ENCODE data around the gene TNIK. TPM values are rescaled to one million over a fixed set of nuclear protein-coding genes. Genes with fewer than 3 reads are reported as not detected.
"Not testable (repeated sequence)": the region's sequence is repeated elsewhere in the genome, so short reads cannot be mapped to it uniquely, and the experiment has no call there.

Gene TNIK
- total RNA-seq, 1 experiment from 2014 or later: not detected

GRCh38 chr3:171457607-171458061, 2.6 kb downstream of the TNIK start:
- Histone ChIP-seq H3K27ac (ENCODE audit: low read length) (no peak overlapping the region), H2AFZ (ENCODE audit: low read length) (no peak overlapping the region), H3K4me1 (ENCODE audit: low read length) (peaks cover 16% of the 10 kb centered on the region), H3K4me3 (ENCODE audit: low read length) (no peak overlapping the region), H3K27me3 (ENCODE audit: low read length) (no peaks in the 10 kb centered on the region), H3K79me2 (ENCODE audit: low read length) (no peaks in the 10 kb centered on the region), H3K9ac (ENCODE audit: low read length) (no peak overlapping the region), H3K9me2 (replicated peaks; ENCODE audit: insufficient read depth, low read length) (no peaks in the 10 kb centered on the region), H4K20me1 (ENCODE audit: insufficient read depth, low read depth, low read length) (no peaks in the 10 kb centered on the region), H3K4me2 (ENCODE audit: low read depth, low read length, poor library complexity, severe bottlenecking) (no peak overlapping the region), H3K9me3 (ENCODE audit: low read length) (no peaks in the 10 kb centered on the region), H3K36me3 (ENCODE audit: insufficient read depth, low read length) (no peaks in the 10 kb centered on the region)
- no peak for DNase-seq

- Histone ChIP-seq H3K9ac (ENCODE audit: low read length) (no peak overlapping the region), H3K27ac (ENCODE audit: low read length) (no peak overlapping the region), H3K9me2 (replicated peaks; ENCODE audit: insufficient read depth, low read length) (no peaks in the 10 kb centered on the region), H3K4me3 (ENCODE audit: low read length) (no peak overlapping the region), H3K27me3 (ENCODE audit: low read length) (no peaks in the 10 kb centered on the region), H3K4me2 (ENCODE audit: low read depth, low read length, poor library complexity, severe bottlenecking) (no peak overlapping the region), H3K4me1 (ENCODE audit: low read length) (peaks cover 16% of the 10 kb centered on the region), H3K9me3 (ENCODE audit: low read length) (no peaks in the 10 kb centered on the region), H4K20me1 (ENCODE audit: insufficient read depth, low read depth, low read length) (no peaks in the 10 kb centered on the region), H3K79me2 (ENCODE audit: low read length) (no peaks in the 10 kb centered on the region), H2AFZ (ENCODE audit: low read length) (no peak overlapping the region), H3K36me3 (ENCODE audit: insufficient read depth, low read length) (no peaks in the 10 kb centered on the region)
- DNase-seq: no peak
Measured at GRCh38 chr3:171456765-171457606, 3.2 kb downstream of the TNIK start.

- Histone ChIP-seq H3K36me3 (ENCODE audit: insufficient read depth, low read length) (no peaks in the 10 kb centered on the region), H3K4me2 (ENCODE audit: low read depth, low read length, poor library complexity, severe bottlenecking) (no peak overlapping the region), H3K27ac (ENCODE audit: low read length) (no peak overlapping the region), H3K9me3 (ENCODE audit: low read length) (no peaks in the 10 kb centered on the region), H2AFZ (ENCODE audit: low read length) (no peak overlapping the region), H4K20me1 (ENCODE audit: insufficient read depth, low read depth, low read length) (no peaks in the 10 kb centered on the region), H3K4me1 (ENCODE audit: low read length) (peaks cover 10% of the 10 kb centered on the region), H3K27me3 (ENCODE audit: low read length) (no peaks in the 10 kb centered on the region), H3K9ac (ENCODE audit: low read length) (no peak overlapping the region), H3K79me2 (ENCODE audit: low read length) (no peaks in the 10 kb centered on the region), H3K9me2 (replicated peaks; ENCODE audit: insufficient read depth, low read length) (no peaks in the 10 kb centered on the region), H3K4me3 (ENCODE audit: low read length) (no peak overlapping the region)
- no peak for DNase-seq
Measured at GRCh38 chr3:171455603-171456550, 4.3 kb downstream of the TNIK start.

- no peaks in the 10 kb centered on the region for H3K9me2 ChIP-seq (replicated peaks; ENCODE audit: insufficient read depth, low read length)
Measured at GRCh38 chr3:171454041-171454440, 6.2 kb downstream of the TNIK start.

GRCh38 chr3:171453180-171453886, 6.9 kb downstream of the TNIK start:
- Histone ChIP-seq H2AFZ (ENCODE audit: low read length) (no peak overlapping the region), H3K9me2 (replicated peaks; ENCODE audit: insufficient read depth, low read length) (no peaks in the 10 kb centered on the region), H3K27ac (ENCODE audit: low read length) (no peak overlapping the region), H3K4me2 (ENCODE audit: low read depth, low read length, poor library complexity, severe bottlenecking) (no peak overlapping the region), H3K27me3 (ENCODE audit: low read length) (no peaks in the 10 kb centered on the region), H3K9me3 (ENCODE audit: low read length) (no peaks in the 10 kb centered on the region), H4K20me1 (ENCODE audit: insufficient read depth, low read depth, low read length) (no peaks in the 10 kb centered on the region), H3K9ac (ENCODE audit: low read length) (no peak overlapping the region), H3K4me3 (ENCODE audit: low read length) (no peak overlapping the region), H3K79me2 (ENCODE audit: low read length) (no peaks in the 10 kb centered on the region), H3K36me3 (ENCODE audit: insufficient read depth, low read length) (no peaks in the 10 kb centered on the region), H3K4me1 (ENCODE audit: low read length) (no peaks in the 10 kb centered on the region)
- DNase-seq: peak; percentile 57

More at GRCh38 chr3:171454041-171454440, 6.2 kb downstream of the TNIK start:
- no peaks in the 10 kb centered on the region for H3K27me3 ChIP-seq (ENCODE audit: low read length)
- H3K79me2 ChIP-seq (ENCODE audit: low read length): no peaks in the 10 kb centered on the region
- H2AFZ ChIP-seq (ENCODE audit: low read length): no peak overlapping the region
- H3K9ac ChIP-seq (ENCODE audit: low read length): no peak overlapping the region
- H3K4me2 ChIP-seq (ENCODE audit: low read depth, low read length, poor library complexity, severe bottlenecking): no peak overlapping the region
- no peaks in the 10 kb centered on the region for H4K20me1 ChIP-seq (ENCODE audit: insufficient read depth, low read depth, low read length)
- no peaks in the 10 kb centered on the region for H3K4me1 ChIP-seq (ENCODE audit: low read length)
- no peak for DNase-seq
- no peaks in the 10 kb centered on the region for H3K36me3 ChIP-seq (ENCODE audit: insufficient read depth, low read length)
- no peaks in the 10 kb centered on the region for H3K9me3 ChIP-seq (ENCODE audit: low read length)
- H3K27ac ChIP-seq (ENCODE audit: low read length): no peak overlapping the region
- H3K4me3 ChIP-seq (ENCODE audit: low read length): no peak overlapping the region

GRCh38 chr3:171452328-171452727, 7.9 kb downstream of the TNIK start:
- Histone ChIP-seq H3K9me3 (ENCODE audit: low read length) (no peaks in the 10 kb centered on the region), H3K27ac (ENCODE audit: low read length) (no peak overlapping the region), H4K20me1 (ENCODE audit: insufficient read depth, low read depth, low read length) (no peaks in the 10 kb centered on the region), H3K9me2 (replicated peaks; ENCODE audit: insufficient read depth, low read length) (no peaks in the 10 kb centered on the region), H3K4me1 (ENCODE audit: low read length) (no peaks in the 10 kb centered on the region), H2AFZ (ENCODE audit: low read length) (no peak overlapping the region), H3K4me2 (ENCODE audit: low read depth, low read length, poor library complexity, severe bottlenecking) (no peak overlapping the region), H3K36me3 (ENCODE audit: insufficient read depth, low read length) (no peaks in the 10 kb centered on the region), H3K4me3 (ENCODE audit: low read length) (no peak overlapping the region), H3K9ac (ENCODE audit: low read length) (no peak overlapping the region), H3K27me3 (ENCODE audit: low read length) (no peaks in the 10 kb centered on the region), H3K79me2 (ENCODE audit: low read length) (no peaks in the 10 kb centered on the region)
- no peak for DNase-seq

- DNase-seq: no peak
Measured at GRCh38 chr3:171451915-171452314, 8.3 kb downstream of the TNIK start.

GRCh38 chr3:171447579-171447891, 12.7 kb downstream of the TNIK start:
- not testable (repeated sequence) for H3K4me3 ChIP-seq (ENCODE audit: low read length); H3K4me1 ChIP-seq (ENCODE audit: low read length); H3K36me3 ChIP-seq (ENCODE audit: insufficient read depth, low read length); H3K27me3 ChIP-seq (ENCODE audit: low read length); H2AFZ ChIP-seq (ENCODE audit: low read length); DNase-seq; H3K9me3 ChIP-seq (ENCODE audit: low read length); H3K79me2 ChIP-seq (ENCODE audit: low read length); H3K4me2 ChIP-seq (ENCODE audit: low read depth, low read length, poor library complexity, severe bottlenecking); H3K9ac ChIP-seq (ENCODE audit: low read length); H3K27ac ChIP-seq (ENCODE audit: low read length); H3K9me2 ChIP-seq (replicated peaks; ENCODE audit: insufficient read depth, low read length); H4K20me1 ChIP-seq (ENCODE audit: insufficient read depth, low read depth, low read length)

More at GRCh38 chr3:171451915-171452314, 8.3 kb downstream of the TNIK start:
- Histone ChIP-seq H3K4me1 (ENCODE audit: low read length) (no peaks in the 10 kb centered on the region), H3K36me3 (ENCODE audit: insufficient read depth, low read length) (no peaks in the 10 kb centered on the region), H3K4me3 (ENCODE audit: low read length) (no peak overlapping the region), H3K27me3 (ENCODE audit: low read length) (no peaks in the 10 kb centered on the region), H3K4me2 (ENCODE audit: low read depth, low read length, poor library complexity, severe bottlenecking) (no peak overlapping the region), H3K9me2 (replicated peaks; ENCODE audit: insufficient read depth, low read length) (no peaks in the 10 kb centered on the region), H3K9me3 (ENCODE audit: low read length) (no peaks in the 10 kb centered on the region), H3K27ac (ENCODE audit: low read length) (no peak overlapping the region), H4K20me1 (ENCODE audit: insufficient read depth, low read depth, low read length) (no peaks in the 10 kb centered on the region), H3K79me2 (ENCODE audit: low read length) (no peaks in the 10 kb centered on the region), H2AFZ (ENCODE audit: low read length) (no peak overlapping the region), H3K9ac (ENCODE audit: low read length) (no peak overlapping the region)
